Measurements from ENCODE around the gene CTIF.

The CTIF gene

GRCh38 chr18:48879008-48879431 is 340.2 kb downstream of the CTIF start:
- no peak for DNase-seq

- no peak for DNase-seq
Observed at GRCh38 chr18:48880931-48881330, 342.1 kb downstream of the CTIF start.

GRCh38 chr18:48882379-48882778 is 343.5 kb downstream of the CTIF start:
- DNase-seq: no peak

DNA sequence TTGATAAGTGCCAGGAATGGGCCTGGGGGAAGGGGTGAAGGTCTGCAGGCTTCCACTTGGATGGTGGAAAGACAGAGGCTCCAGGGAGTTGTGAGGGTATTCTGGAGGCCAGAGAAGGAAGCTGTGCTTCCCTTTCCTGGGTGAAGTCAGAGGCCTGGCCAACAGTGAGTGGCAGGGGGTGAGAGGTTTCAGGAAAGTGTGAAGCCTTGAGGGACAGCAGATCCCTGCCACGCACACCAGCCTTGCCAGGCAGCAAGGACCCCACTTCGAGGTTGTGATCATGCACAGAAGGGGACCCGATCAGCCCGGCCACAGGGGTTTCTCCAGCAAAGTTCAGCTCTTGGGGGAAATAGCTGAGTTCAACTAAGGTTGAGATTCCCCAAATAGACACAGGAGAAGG is 345.5 kb downstream of the CTIF start:
- DNase-seq: no peak

GRCh38 chr18:48884771-48885170 is 345.9 kb downstream of the CTIF start:
- DNase-seq: no peak

GRCh38 chr18:48885266-48885923 is 346.6 kb downstream of the CTIF start:
- no peak for DNase-seq

DNA sequence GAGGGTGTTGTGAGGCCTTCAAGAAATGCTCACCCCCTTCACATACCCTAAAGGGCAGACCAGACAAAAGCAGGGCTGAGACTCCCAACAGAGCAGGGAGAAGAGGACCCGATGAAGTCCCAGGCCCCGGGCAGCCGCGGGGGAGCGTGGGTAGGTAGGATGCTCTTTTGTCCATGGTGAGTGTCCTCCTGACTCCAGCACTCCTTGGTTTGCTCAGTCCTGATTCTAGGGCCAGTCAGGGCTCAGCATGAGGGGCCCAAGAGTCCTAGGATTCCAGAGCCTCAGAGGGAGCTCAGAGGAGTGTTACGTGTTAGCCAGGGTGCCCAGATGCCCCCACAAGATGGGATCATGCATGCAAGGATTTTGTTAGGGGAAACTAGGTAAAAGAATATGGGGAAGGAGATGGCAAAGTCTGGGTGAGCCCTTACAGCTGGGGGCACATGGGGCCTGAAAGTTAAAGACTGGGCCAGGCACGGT is 347.1 kb downstream of the CTIF start:
- DNase-seq: no peak

DNA sequence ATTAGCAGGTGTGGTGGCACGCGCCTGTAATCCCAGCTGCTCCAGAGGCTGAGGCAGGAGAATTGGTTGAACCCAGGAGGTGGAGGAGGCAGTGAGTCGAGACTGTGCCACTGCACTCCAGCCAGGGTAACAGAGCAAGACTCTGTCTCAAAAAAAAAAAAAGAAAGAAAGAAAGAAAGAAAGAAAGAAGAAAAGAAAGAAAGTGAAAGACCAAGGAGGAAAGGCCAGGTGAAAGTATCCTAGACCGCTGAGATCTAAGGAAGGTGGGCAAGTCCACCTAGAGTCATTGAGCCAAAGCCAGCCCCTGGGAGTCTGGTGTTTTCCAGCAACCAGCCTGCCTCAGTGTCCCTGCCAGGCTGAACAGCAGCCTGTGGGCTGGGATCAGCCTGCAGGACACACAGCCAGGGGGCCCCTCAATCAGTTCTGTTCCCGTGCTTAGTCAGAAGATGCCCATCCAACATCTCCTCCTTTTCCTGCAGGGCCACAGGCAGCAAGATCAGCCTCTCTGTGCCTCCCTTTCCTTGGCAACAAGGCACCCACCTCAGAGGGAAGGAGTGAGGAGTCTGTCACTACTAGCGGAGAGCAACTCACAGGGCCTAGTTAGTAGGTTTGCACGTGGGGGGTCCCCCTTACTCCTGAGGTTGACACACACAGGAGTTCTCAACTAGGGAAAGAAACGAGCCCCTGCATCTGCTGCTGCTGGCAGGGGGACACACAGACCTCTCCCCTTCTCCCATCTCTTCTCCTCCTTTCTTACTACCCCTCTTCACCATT is 347.9 kb downstream of the CTIF start:
- no peak for DNase-seq

DNA sequence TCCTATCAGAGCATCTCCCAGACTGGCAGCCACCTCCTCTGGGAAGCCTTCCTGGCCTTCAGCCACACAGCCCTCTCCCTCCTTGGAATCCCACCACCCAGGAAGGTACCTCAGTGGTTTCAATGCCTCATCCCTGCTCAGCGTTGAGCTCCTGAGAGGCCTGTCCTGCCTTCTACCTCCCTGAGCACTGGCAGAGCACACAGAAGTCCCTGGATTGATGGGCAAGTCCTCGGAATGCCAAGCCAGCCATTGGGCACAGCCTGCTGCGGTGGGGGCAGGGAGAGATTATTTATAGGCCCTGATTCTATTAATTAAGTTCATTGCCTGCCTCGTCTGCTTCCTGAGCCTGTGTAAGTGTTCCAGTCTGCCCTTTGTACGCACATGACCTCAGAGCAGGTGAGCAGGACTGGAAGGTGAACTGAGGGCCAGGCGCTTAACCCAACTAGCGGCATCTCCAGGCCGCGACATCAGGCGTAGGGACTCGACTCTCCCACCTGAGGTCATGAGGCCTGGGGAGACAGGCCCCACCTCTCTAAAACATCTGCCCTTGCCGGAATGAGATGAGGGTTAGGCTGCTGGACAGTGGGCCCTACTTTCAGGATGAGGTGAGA is 348.6 kb downstream of the CTIF start:
- no peak for DNase-seq

- DNase-seq: no peak
Observed at GRCh38 chr18:48887905-48888772, 349.3 kb downstream of the CTIF start.

DNA sequence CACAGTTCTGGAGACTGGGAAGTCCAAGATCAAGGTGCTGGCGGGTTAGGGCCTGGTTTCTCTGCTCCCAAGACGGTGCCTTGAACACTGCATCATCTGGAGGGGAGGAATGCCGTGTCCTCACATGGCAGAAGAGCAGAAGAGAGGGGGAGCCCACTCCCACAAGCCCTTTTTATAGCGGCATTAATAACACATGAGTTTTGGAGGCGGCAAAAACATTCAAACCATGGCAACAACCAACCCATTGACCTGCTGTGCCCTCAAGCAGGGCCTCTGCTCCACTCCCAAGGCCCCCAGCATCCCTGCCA is 349.9 kb downstream of the CTIF start:
- no peak for DNase-seq

DNA sequence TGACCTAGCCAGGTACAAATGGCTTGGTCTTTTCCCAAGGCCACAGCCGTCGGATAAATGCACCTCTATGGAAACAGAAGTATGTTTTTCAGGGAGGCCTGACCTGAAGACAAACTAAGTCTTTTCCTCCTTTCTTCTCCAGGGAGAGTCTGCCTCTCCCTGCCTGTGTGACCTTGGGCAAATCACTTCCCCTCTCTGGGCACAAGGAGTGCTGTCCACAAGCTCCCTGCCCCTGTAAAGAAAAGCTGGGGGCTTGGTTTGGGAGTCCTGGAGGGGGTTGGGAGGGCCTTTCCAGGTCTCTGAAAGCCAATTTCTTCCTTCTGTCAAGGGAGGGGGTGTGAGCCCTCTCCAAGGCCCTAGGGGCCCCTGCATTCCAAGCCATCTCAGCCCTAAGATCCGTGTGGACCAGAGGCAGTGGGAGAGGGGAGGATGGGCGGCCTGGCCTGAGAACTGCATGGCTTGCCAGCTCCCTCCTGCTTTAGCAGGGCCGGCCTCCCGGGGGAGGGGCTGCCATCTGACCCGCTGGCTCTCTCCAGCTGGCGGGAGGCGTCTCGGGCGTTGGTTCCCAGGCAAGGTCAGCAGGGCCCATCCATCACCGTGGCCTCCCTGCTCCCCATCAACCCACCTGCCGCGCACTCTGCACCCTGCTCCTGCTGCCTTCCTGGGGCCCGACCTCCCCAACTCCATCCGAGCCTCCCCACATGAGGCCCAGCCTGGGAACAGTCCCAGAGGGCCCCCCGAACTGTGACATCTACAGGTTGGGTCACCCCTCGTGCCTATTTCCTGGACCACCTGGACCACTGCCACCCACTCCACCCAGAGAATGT is 350.5 kb downstream of the CTIF start:
- DNase-seq: no peak

- no peak for DNase-seq
Observed at GRCh38 chr18:48889981-48890762, 351.3 kb downstream of the CTIF start.

DNA sequence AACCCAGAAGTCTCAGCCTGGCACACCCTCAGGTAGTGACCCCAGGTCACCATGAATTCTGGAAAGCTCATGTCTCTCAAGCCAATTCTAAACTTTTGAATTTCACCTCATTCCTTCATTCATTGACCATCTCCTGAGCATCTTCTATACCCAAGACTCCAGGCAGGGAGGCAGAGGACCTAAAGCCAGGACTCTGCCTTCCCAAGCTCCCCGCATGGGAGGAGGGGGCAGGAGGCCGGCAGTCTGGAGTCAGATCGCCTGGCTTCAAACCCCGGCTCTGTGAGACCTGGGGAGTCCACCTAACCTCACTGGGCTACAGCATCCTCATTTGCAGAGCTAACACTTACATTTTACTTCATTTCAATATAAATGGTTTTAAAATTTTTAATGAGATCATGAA is 352.9 kb downstream of the CTIF start:
- no peak for DNase-seq

GRCh38 chr18:48892146-48892855 is 353.5 kb downstream of the CTIF start:
- no peak for DNase-seq

GRCh38 chr18:48893061-48893607 is 354.3 kb downstream of the CTIF start:
- DNase-seq: no peak

GRCh38 chr18:48893608-48894600 is 355.1 kb downstream of the CTIF start:
- DNase-seq: no peak

DNA sequence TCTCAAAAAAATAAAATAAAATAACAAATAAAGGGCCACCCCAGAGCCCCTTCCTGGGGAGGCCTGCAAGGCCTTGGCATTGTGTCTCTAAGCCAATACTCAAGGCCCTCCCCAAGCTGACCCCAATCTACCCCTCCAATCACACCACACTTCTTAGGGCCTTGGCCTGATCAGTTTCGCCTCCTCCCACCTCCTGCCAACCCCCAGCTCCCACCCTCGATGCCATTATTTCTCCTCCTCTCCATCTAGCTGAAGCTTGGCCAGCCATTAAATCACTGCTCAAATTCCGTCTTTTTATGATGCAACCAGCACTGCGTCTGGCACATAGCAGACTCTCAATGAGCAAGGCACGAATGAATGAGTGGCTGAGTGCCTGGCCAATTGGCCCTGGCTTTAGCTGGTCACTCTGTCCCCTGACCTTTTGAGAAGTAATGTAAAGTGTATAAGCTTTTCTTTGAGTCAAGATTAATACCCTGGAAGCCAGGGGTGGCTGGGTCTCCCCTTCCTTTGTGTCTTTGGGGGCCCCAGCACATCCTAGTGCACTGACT is 356.0 kb downstream of the CTIF start:
- no peak for DNase-seq

DNA sequence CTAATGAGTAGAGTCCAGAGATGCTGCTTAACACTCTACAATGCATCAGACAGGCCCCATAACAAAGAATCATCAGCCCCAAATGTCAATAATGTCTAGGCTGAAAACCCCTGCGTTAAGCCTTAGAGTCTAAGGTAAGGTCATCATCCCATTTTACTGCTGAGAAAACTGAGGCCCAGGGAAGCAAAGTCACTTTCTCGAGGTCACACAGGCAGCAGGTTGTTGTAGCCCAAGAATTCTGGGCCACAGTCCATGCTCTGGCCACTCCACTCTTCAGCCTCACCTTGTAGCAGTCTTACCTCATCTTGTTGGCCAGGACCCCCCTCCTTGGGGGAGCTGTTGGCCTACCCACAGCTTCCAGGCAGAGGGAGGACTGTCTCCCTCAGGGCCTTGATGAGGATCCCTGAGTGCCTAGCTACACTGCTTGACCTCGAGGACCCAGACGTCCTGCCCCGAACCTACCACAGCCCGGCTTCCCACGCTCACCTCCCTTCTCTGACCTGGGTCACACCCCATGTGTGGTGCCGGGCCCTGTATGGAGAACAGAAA is 357.6 kb downstream of the CTIF start:
- DNase-seq: no peak

Measured in SW 1271 (cell line).